SK-N-MC (cell line): ENCODE data around the gene NDUFB7.

Experiments used
- EZH2 ChIP-seq: fragments of 200-600 bp; sonication (generic); IDR thresholded peaks from one replicate; pipeline ENCODE4 v1.6.1; 2017; ENCODE audit warnings: antibody characterized with exemption
- FOXP2 ChIP-seq: optimal IDR thresholded peaks from 2 replicates; pipeline ENCODE3; 2011; ENCODE audit warnings: mild to moderate bottlenecking, moderate library complexity; ENCODE audit not compliant: insufficient read depth; ENCODE audit errors: extremely low read length, control extremely low read depth
- POLR2AphosphoS5 ChIP-seq: IDR thresholded peaks from 2 replicates; pipeline ENCODE4 v1.6.1; 2012; ENCODE audit warnings: mild to moderate bottlenecking, low read depth, low read length, borderline replicate concordance

DNA sequence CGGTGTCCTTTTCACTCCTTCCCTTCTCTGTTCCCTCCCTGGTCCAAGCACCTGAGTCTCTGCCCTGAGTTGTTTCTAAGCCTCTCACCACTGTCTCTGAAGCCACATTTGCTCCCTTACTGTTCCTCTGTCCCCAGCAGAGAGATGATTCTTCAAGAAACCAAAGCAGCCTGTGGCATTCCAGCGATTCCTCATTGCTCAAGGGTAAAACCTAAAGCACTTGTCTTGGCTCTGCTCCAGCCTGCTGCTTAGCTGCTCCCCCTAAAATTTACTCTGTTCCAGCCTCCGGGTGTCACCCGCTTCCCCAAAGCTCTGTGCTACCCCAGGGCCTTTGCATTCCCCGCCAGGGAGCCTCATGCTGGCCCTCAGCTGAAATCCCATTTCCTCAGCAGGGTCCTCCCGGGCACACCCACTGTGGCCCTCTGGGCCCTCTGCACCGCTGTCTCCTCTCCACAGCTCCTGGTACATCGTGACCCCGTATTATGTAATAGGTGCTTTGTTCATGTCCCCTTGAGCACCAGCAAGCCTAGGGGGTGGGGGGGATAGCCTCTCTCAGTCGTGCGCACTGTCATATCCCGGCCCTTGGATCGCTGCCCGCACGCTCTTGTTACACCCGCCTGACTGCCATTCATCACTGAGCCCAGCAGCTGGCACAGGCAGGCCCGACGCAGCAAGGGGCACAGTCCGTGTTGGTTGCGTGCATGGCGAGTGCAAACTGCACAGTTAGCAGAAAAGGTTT, 26.7 kb downstream of the NDUFB7 start:
- TF ChIP-seq EZH2 (no peak), POLR2AphosphoS5 (0 out of 2 replicates have a peak, but pooled peaks have one; percentile 37), FOXP2 (no peak)
